ENCODE results near the gene FMNL2. TPM values are rescaled to one million over a fixed set of nuclear protein-coding genes. Genes with fewer than 3 reads are reported as not detected.

Gene FMNL2
- total and polyA plus RNA-seq, 11 donors, result 4.7 to 19.4 (median 5.5) TPM

DNA sequence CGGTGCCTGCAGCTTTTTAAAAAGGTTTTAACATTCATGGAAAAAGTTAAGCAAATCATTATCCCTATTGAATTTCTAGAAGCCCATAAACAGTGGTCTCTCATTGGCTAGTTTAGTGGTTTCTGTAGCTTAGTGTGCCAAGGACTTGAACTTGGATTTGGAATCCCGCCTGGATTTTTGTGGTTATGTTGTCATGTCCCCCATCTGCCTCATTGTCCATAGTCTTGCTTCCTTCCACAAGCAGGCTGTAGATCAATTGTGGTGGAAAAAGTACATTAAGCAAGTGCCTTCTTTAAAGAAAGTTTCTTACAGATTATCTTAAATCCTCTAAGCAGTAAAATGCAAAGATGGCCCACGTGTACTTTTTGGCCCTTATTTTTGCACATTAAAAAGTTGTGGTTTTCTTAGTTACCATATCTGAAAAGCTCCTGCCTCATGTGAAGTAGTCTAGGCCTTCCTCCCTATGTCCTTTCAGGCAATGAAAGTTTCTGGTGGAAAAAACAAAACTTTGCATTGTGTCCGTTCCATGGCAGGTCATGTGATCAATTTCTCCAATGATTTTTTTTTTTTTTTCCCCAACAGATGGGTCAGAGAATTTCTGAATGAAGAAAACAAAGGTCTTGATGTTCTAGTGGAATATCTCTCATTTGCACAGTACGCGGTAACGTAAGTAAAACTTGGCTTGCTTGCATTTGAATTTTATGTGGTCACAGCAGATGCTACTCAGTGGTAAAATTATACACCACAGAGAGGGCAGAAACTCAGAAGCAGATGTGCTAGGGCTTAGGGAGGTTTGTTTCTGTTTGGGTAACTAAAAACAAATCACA, 223.4 kb downstream of the FMNL2 start:
- intact Hi-C loops (cut with DNase I), result no loop called here
- WGBS, 4 donors, result 89 to 95% (median 93%) methylated on average over 7 of the region's 7 CpGs

DNA sequence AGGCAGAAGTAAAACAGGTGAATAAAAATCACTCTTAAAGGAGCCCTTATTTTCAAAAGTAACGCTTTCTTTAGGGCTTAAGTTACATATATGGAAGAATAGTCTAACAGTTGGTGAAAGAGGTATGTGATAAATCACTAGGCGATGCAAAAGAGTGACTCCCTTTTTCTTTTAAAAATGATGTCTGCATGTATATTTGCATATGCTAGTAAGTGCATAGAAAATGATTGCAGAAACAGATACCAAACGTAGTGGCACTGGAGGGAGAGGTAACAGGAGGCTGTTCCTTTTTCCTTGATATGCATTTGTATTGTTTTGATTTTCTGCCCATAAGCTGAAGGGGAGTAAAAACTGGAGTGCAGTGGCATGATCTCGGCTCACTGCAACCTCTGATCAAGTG, 224.0 kb downstream of the FMNL2 start:
- Histone ChIP-seq H3K36me3 (peaks cover 0 to 12% (median 0%) of the 10 kb centered on the region in 9 donors), H3K4me1 (peaks cover 0 to 5% (median 0%) of the 10 kb centered on the region in 12 donors), H3K27me3 (no peaks in the 10 kb centered on the region), H3K27ac (no peak overlapping the region), H3K9me3 (no peaks in the 10 kb centered on the region), H3K4me3 (no peak overlapping the region)
- intact Hi-C loops (cut with DNase I), result no loop called here
- ATAC-seq, result no peak
- DNase-seq, result no peak
- no peak for TF ChIP-seq POLR2A (IDR thresholded peaks at IDR 0.05)
- TF ChIP-seq, protein P1, sequence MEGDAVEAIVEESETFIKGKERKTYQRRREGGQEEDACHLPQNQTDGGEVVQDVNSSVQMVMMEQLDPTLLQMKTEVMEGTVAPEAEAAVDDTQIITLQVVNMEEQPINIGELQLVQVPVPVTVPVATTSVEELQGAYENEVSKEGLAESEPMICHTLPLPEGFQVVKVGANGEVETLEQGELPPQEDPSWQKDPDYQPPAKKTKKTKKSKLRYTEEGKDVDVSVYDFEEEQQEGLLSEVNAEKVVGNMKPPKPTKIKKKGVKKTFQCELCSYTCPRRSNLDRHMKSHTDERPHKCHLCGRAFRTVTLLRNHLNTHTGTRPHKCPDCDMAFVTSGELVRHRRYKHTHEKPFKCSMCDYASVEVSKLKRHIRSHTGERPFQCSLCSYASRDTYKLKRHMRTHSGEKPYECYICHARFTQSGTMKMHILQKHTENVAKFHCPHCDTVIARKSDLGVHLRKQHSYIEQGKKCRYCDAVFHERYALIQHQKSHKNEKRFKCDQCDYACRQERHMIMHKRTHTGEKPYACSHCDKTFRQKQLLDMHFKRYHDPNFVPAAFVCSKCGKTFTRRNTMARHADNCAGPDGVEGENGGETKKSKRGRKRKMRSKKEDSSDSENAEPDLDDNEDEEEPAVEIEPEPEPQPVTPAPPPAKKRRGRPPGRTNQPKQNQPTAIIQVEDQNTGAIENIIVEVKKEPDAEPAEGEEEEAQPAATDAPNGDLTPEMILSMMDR (IDR thresholded peaks at IDR 0.05), result no peak
- 71 to 98% (median 96%) methylated on average over 4 of the region's 4 CpGs for WGBS, 4 donors

More for the DNA sequence above, 223.4 kb downstream of the FMNL2 start:
- Histone ChIP-seq H3K36me3 (peaks cover 0 to 12% (median 0%) of the 10 kb centered on the region in 9 donors), H3K4me1 (peaks cover 0 to 5% (median 0%) of the 10 kb centered on the region in 12 donors), H3K27ac (no peak overlapping the region), H3K4me3 (no peak overlapping the region), H3K9me3 (no peaks in the 10 kb centered on the region), H3K27me3 (no peaks in the 10 kb centered on the region)
- no peak for TF ChIP-seq POLR2A (IDR thresholded peaks at IDR 0.05)
- TF ChIP-seq, protein P1 (IDR thresholded peaks at IDR 0.05), result no peak
- DNase-seq (no peak), ATAC-seq (no peak)

DNA sequence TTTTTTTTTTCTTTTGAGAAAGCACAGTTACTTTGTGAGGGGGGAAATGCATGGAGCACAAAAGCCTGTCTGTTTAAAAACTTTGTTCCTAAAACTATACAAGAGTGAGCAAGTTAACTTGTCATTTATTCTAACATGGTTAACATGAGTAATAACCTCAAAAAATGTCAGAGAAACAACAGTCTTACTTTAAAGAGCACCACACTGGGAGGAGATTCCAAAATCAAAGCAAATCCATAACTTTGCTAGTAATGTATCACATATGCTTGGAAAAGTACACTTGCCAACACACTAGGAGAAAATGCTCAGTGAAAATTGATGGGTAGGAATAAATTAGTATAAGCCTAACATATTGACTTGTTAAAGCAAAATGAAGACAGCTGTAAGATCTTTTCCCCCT, 225.2 kb downstream of the FMNL2 start:
- intact Hi-C loops (cut with DNase I), result loop anchor here in 1 of 10 donors (10.0 kb wide), 1 partner anchor 225 kb away; the partner anchor contains the start of gene FMNL2
- no peak for DNase-seq
- TF ChIP-seq POLR2A (IDR thresholded peaks at IDR 0.05), result no peak
- TF ChIP-seq, protein P1 (IDR thresholded peaks at IDR 0.05), result no peak
- H3K27ac ChIP-seq, result no peak overlapping the region
- no peaks in the 10 kb centered on the region for H3K27me3 ChIP-seq
- no peaks in the 10 kb centered on the region for H3K9me3 ChIP-seq
- peaks cover 0 to 16% (median 0%) of the 10 kb centered on the region in 9 donors for H3K36me3 ChIP-seq
- H3K4me1 ChIP-seq, result peaks cover 0 to 5% (median 0%) of the 10 kb centered on the region in 12 donors
- no peak overlapping the region for H3K4me3 ChIP-seq
- ATAC-seq, result no peak

DNA sequence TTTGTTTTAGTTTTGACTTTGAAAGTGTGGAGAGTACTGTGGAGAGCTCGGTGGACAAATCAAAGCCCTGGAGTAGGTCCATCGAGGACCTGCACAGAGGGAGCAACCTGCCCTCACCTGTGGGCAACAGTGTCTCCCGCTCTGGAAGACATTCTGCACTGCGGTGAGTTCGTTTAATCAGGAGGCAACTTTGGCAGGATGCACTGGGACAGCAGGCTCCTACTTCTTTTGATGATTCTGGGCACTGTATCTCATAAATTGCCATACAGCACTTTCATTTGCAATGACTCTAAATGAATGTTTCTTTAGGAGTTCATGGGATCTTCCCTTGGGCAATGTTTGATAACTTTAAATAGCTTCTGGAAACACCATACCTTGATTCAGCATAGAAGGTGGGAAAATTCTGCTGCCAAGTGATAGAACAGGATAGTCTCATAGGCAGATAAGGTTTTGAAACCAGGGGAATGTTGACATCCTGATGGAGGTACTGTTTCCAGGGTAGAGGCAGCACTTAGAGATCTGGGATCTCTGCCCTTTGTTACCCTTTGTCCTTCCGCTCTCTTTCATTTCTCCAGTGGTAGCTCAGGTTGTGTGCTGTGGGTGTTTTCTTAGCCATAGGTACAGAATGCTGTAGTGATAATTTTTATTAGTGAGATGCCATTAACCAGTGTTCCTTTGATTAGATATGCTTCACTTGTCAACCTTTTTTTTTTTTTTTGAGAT, 226.1 kb downstream of the FMNL2 start:
- peaks cover 0 to 16% (median 0%) of the 10 kb centered on the region in 9 donors for H3K36me3 ChIP-seq
- peaks cover 0 to 5% (median 0%) of the 10 kb centered on the region in 12 donors for H3K4me1 ChIP-seq
- no peaks in the 10 kb centered on the region for H3K27me3 ChIP-seq
- intact Hi-C loops (cut with DNase I), result loop anchor here in 1 of 10 donors (10.0 kb wide), 1 partner anchor 226 kb away; the partner anchor contains the start of gene FMNL2
- H3K9me3 ChIP-seq, result no peaks in the 10 kb centered on the region
- TF ChIP-seq, protein P1 (IDR thresholded peaks at IDR 0.05), result no peak
- no peak for TF ChIP-seq POLR2A (IDR thresholded peaks at IDR 0.05)
- DNase-seq (no peak), ATAC-seq (no peak)
- 93 to 98% (median 95%) methylated on average over 6 of the region's 6 CpGs for WGBS, 4 donors
- no peak overlapping the region for H3K27ac ChIP-seq
- no peak overlapping the region for H3K4me3 ChIP-seq

Measured in heart left ventricle (tissue), 16 donors.